ENCODE data around the gene C1orf232. TPM values are rescaled to one million over a fixed set of nuclear protein-coding genes. Genes with fewer than 3 reads are reported as not detected.
A peak's percentile ranks its signal among the peaks of the same experiment; 100 is the strongest.

Gene C1orf232
- polyA plus RNA-seq, 1 donor = not detected

DNA sequence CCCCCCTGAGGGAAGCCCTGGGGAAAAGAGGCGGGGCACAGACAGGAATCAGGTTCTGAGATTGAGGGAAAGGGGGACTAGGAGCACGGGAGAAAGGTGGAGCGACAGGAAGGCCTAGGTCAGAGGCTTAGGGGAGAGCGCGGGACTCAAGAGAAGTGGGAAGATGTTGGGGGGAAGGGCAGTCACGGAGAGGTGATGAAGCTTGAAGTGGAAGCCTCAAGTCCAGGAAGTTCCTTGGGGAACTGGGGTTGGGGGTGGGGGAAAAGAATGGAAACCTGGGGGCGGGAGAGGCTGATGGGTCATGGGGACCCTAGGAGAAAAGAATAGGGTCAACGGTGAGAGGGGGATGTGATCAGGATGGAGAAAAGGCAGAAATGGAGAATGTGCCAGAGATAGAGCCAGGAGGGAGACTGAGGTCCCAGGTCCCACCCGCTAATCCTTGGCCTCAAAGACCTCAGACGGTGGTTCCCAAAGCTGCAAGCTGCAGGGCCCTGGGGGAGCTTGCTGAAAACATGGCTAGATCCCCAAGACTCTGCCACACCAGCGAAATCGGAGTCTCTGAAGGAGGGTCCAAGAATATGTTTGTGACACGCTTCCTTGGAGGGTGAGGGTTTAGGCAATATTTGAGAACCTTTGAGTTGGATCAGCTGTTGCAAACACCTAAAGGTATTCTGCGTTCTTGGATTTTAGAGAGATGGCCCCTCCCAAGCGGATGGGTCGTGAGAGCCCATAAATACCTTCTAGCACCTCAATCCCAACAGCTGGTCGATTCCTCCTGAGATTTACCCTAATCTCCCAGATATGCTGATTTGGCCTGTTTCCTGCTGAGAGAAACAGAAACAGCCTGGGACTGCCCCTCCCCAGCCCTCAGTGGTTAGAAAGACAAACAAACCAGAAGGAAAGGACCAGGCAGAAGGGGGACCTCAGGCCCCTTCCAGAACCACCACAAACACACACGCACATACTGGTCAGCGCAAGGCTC, 3.6 kb downstream of the C1orf232 start:
- DNase-seq = no peak
- Histone ChIP-seq H3K4me1 (ENCODE audit: control insufficient read depth, insufficient read depth, low read length) (peaks cover 23% of the 10 kb centered on the region), H3K4me3 (ENCODE audit: low read length) (no peak overlapping the region), H3K9me3 (ENCODE audit: control insufficient read depth, low read depth, low read length) (peaks cover 5% of the 10 kb centered on the region), H3K27me3 (ENCODE audit: control insufficient read depth, insufficient read depth, low read length) (peaks cover 31% of the 10 kb centered on the region), H3K36me3 (ENCODE audit: control insufficient read depth, insufficient read depth, low read length) (no peaks in the 10 kb centered on the region), H3K27ac (ENCODE audit: low read length) (no peak overlapping the region)
- 58% methylated on average over 2 of the region's 19 CpGs for WGBS (ENCODE audit: insufficient coverage, low lambda C conversion rate)

DNA sequence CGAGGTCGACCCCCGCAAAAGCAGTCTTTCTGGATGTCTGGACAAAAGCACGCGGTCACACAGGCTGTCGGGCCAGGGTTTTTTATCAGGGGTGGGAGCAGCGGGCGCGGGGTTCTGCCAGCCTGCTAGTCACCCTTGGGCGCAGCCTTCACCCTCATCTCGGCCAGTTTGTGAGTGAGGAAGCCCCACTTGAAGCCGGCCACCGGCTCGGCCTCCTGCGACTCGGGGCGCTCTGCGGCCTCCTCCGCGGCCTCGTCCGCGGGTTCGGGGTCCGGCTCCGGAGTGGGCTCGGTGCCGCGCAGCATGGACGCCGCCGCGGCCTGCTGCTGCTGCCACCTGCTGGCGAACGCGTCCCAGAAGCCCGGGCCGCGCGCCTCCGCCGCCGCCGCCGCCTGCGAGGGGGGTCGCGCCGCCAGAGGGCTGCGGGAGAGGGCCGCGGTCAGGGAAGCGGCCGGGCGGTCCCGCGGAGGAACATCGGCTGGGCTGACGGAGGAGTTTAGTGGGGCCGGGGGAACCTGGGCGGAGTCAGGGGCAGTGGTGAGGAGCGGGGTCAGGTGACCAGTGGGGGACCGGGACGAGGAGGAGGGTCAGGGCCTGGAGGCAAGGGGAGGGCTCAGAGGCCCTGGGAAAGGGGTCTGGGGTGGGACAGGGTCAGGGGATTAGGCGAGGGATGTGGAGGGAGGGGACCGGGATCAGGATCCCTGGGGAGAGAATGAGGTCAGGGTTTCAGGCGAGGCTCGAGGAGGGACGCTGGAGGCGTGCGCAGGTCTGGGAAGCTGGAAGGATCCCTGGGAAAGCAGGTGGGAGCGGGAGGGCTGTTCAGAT, 4.5 kb downstream of the C1orf232 start:
- H3K9me3 ChIP-seq (ENCODE audit: control insufficient read depth, low read depth, low read length) = peaks cover 5% of the 10 kb centered on the region
- H3K27ac ChIP-seq (ENCODE audit: low read length) = no peak overlapping the region
- H3K27me3 ChIP-seq (ENCODE audit: control insufficient read depth, insufficient read depth, low read length) = peaks cover 32% of the 10 kb centered on the region
- H3K4me3 ChIP-seq (ENCODE audit: low read length) = peak overlapping the region; percentile 35
- WGBS (ENCODE audit: insufficient coverage, low lambda C conversion rate) = no CpG with 5 or more reads among the region's 72 CpGs
- DNase-seq = peak in 1 of 2 donors; percentile 49
- no peaks in the 10 kb centered on the region for H3K36me3 ChIP-seq (ENCODE audit: control insufficient read depth, insufficient read depth, low read length)
- H3K4me1 ChIP-seq (ENCODE audit: control insufficient read depth, insufficient read depth, low read length) = peaks cover 19% of the 10 kb centered on the region

DNA sequence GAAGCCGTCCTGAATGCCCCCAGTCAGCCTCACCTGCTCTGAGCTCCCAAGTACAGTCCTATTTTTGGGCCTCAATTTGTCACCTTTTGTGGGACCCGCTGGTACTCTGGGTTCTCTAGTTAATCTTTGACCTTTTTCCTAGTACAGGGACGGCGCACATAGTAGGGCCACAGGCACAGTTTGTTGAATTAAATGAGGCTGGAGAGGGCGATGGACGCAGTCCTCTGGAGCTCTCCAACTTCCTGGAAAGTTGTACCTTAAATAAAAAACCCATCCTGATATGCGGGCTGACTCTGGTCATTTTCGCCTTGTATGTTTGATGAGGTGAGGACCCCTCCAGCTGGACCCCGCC, 5.1 kb downstream of the C1orf232 start:
- WGBS (ENCODE audit: insufficient coverage, low lambda C conversion rate) = no CpG with 5 or more reads among the region's 9 CpGs
- Histone ChIP-seq H3K27ac (ENCODE audit: low read length) (no peak overlapping the region), H3K4me3 (ENCODE audit: low read length) (peak overlapping the region; percentile 33)

DNA sequence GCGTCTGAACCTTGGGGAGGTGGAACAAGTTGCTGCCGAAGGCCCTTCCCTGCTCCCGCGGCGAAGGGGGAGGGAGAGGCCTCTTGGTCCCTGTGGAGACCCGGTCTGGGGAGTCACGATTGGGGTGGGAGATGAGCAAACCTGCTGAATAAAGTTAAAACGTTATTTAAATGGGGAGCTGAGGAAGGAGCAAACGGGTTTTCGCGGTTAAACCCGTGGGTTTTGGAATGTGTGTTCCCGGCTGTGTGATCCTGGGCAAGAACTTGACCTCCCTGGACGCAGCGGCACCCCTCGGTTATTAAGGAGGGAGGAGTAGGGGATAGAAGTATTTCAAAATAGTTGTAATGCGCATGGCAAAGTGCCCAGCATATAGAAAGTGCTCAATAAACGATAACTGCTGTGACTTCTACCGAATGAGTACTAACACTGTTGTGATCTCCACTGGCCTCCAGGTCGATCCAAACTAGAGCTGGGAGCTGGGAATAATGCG, 6.5 kb downstream of the C1orf232 start:
- Histone ChIP-seq H3K27me3 (ENCODE audit: control insufficient read depth, insufficient read depth, low read length) (peaks cover 38% of the 10 kb centered on the region), H3K4me3 (ENCODE audit: low read length) (peak overlapping the region; percentile 30), H3K4me1 (ENCODE audit: control insufficient read depth, insufficient read depth, low read length) (peaks cover 16% of the 10 kb centered on the region), H3K9me3 (ENCODE audit: control insufficient read depth, low read depth, low read length) (peaks cover 5% of the 10 kb centered on the region), H3K27ac (ENCODE audit: low read length) (no peak overlapping the region), H3K36me3 (ENCODE audit: control insufficient read depth, insufficient read depth, low read length) (no peaks in the 10 kb centered on the region)
- no CpG with 5 or more reads among the region's 21 CpGs for WGBS (ENCODE audit: insufficient coverage, low lambda C conversion rate)
- no peak for DNase-seq

More for the DNA sequence above, 5.1 kb downstream of the C1orf232 start:
- no peak for DNase-seq
- Histone ChIP-seq H3K4me1 (ENCODE audit: control insufficient read depth, insufficient read depth, low read length) (peaks cover 16% of the 10 kb centered on the region), H3K36me3 (ENCODE audit: control insufficient read depth, insufficient read depth, low read length) (no peaks in the 10 kb centered on the region), H3K27me3 (ENCODE audit: control insufficient read depth, insufficient read depth, low read length) (peaks cover 32% of the 10 kb centered on the region), H3K9me3 (ENCODE audit: control insufficient read depth, low read depth, low read length) (peaks cover 5% of the 10 kb centered on the region)

DNA sequence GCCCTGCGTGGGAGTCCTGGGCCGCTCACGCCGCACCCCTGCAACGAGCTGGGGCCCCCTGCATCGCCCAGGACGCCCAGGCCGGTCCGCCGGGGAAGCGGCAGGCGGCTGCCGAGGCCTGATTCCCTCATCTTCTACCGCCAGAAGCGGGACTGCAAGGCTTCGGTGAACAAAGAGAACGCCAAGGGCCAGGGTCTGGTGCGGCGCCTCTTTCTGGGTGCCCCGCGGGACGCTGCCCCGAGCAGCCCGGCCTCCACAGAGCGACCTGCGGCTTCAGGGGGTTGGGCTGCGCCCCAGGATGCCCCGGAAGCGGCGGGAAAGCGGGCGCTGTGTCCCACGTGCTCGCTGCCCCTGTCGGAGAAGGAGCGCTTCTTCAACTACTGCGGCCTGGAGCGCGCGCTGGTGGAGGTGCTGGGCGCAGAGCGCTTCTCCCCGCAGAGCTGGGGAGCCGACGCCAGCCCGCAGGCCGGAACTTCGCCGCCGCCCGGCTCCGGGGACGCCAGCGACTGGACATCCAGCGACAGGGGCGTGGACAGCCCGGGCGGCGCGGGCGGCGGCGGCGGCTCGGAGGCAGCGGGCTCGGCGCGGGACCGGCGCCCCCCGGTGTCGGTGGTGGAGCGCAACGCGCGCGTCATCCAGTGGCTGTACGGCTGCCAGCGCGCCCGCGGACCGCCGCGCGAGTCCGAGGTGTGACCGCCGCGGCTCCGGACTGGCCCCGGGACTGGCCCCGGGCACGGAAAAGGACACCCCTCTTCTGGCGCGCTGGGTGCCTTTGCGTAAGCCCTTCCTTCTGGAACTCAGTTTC, 7.1 kb downstream of the C1orf232 start:
- H3K36me3 ChIP-seq (ENCODE audit: control insufficient read depth, insufficient read depth, low read length) = no peaks in the 10 kb centered on the region
- peaks cover 38% of the 10 kb centered on the region for H3K27me3 ChIP-seq (ENCODE audit: control insufficient read depth, insufficient read depth, low read length)
- H3K4me3 ChIP-seq (ENCODE audit: low read length) = peak overlapping the region; percentile 38
- no CpG with 5 or more reads among the region's 98 CpGs for WGBS (ENCODE audit: insufficient coverage, low lambda C conversion rate)
- peak in 1 of 2 donors; percentile 75 for DNase-seq
- H3K27ac ChIP-seq (ENCODE audit: low read length) = no peak overlapping the region
- H3K4me1 ChIP-seq (ENCODE audit: control insufficient read depth, insufficient read depth, low read length) = peaks cover 16% of the 10 kb centered on the region
- H3K9me3 ChIP-seq (ENCODE audit: control insufficient read depth, low read depth, low read length) = peaks cover 5% of the 10 kb centered on the region

DNA sequence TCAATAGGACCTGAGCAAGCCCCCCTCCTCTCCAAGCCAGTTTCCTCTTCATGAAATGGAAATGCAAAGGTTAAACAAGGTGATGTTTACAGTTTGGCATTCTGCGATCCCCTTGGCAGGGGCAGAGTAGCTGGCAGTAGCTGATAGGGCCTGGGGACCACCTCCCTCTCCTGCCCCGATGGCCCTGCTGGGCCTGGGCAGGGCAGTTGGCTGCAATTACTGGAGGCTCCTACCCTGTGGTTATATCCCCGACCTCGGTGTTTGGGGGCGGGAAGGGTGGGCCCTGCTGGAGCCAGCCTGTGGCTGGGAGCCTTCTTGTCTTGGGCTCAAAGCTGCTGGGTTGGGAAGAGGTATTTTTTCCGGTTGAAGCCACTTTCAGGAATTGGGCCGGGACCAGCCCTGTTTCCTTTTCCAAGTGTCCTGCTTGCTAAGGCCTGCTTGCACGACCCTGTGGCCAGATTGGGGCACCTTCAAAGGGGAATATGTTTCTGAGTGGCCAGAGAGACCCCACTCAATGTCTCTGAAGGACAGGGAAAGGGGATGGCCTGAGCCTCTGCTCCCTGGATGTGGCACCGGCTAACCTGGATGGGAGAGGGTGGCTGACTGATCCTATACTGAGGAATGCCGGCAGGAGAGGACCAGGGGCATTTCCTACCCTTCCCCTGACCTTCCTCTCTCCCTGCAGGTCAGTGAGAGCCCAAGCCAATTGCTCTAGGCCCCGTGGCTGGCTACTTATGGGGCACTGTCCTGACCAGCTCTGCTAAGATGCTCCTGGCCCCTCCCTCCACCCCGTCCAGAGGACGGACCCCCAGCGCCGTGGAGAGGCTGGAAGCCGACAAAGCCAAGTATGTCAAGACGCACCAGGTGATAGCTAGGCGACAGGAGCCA, 8.0 kb downstream of the C1orf232 start:
- WGBS (ENCODE audit: insufficient coverage, low lambda C conversion rate) = no CpG with 5 or more reads among the region's 18 CpGs
- no peak overlapping the region for H3K27ac ChIP-seq (ENCODE audit: low read length)

DNA sequence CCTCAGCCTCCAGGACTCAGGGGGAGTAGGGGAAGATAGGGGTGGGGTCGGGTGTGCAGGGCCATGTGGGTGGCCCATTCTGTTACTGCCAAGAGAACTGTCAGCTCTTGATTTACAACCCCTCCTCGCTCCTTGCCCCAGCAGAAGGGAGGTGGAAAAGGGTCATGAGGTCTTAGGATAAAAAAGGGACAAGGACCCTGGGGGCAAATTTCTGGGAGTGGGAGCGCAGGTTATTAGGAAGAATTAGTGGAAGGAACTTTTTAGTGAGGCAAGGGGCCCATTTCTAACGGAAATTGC, 9.1 kb downstream of the C1orf232 start:
- Histone ChIP-seq H3K36me3 (ENCODE audit: control insufficient read depth, insufficient read depth, low read length) (no peaks in the 10 kb centered on the region), H3K27ac (ENCODE audit: low read length) (no peak overlapping the region)

More for the DNA sequence above, 8.0 kb downstream of the C1orf232 start:
- no peak for DNase-seq
- no peaks in the 10 kb centered on the region for H3K36me3 ChIP-seq (ENCODE audit: control insufficient read depth, insufficient read depth, low read length)
- H3K4me1 ChIP-seq (ENCODE audit: control insufficient read depth, insufficient read depth, low read length) = peaks cover 16% of the 10 kb centered on the region
- peaks cover 46% of the 10 kb centered on the region for H3K27me3 ChIP-seq (ENCODE audit: control insufficient read depth, insufficient read depth, low read length)
- peak overlapping the region; percentile 38 for H3K4me3 ChIP-seq (ENCODE audit: low read length)
- peaks cover 5% of the 10 kb centered on the region for H3K9me3 ChIP-seq (ENCODE audit: control insufficient read depth, low read depth, low read length)

DNA sequence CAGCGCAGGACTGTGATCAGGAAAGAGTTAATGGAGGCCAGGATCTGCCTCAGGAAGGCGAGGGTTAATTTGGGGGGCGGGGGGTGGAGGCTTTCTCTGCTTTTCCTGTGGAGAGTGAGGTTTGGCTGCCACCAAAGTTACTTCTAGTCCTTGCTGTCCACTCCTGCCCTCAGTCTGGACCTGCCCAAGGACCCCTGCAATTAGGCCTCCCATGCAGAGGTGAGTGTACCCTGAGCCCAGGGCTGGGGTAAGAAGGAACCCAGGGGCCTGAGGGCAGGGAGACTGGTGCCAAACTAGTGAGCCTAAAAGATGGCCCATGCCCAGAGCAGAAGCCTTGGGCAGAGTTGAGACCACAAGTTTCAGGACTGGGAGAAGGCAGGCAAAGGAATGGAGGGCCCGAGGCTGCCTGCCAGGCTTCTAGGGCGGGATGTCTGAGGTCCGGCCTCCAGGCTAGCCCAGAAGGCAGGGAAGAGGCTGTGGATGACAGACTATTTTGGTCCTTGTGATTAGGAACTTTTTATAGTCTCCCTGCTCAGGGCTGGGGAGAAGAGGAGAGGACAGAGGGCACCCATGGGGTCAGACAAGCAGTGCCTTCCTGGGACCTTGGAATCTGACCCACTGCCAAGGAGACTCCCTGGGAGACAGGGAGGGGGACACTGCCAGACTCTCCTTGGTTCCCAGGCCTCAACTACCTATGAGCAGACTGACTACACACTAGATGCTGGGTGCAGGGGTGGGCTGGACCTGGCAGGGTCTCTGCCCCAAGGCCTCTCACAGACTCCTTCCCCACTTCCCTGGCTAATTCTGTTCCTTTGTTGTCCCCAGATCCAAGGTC, 9.6 kb downstream of the C1orf232 start, which contains the start of gene FAM110D:
FAM110D (plus strand) TSS at position 172 of the 835 bp plus-strand sequence. CDS start 2,213 bp downstream, outside the sequence.
- H3K36me3 ChIP-seq (ENCODE audit: control insufficient read depth, insufficient read depth, low read length) = no peaks in the 10 kb centered on the region
- H3K27ac ChIP-seq (ENCODE audit: low read length) = no peak within 1 kb of the TSS
- no peak for DNase-seq
- peaks cover 5% of the 10 kb centered on the region for H3K9me3 ChIP-seq (ENCODE audit: control insufficient read depth, low read depth, low read length)
- peaks cover 12% of the 10 kb centered on the region for H3K4me1 ChIP-seq (ENCODE audit: control insufficient read depth, insufficient read depth, low read length)
- H3K4me3 ChIP-seq (ENCODE audit: low read length) = no peak within 1 kb of the TSS
- H3K27me3 ChIP-seq (ENCODE audit: control insufficient read depth, insufficient read depth, low read length) = peaks cover 59% of the 10 kb centered on the region
- no CpG with 5 or more reads among the region's 6 CpGs for WGBS (ENCODE audit: insufficient coverage, low lambda C conversion rate)

More for the DNA sequence above, 9.1 kb downstream of the C1orf232 start:
- Histone ChIP-seq H3K4me3 (ENCODE audit: low read length) (no peak overlapping the region), H3K9me3 (ENCODE audit: control insufficient read depth, low read depth, low read length) (peaks cover 5% of the 10 kb centered on the region), H3K4me1 (ENCODE audit: control insufficient read depth, insufficient read depth, low read length) (peaks cover 15% of the 10 kb centered on the region), H3K27me3 (ENCODE audit: control insufficient read depth, insufficient read depth, low read length) (peaks cover 54% of the 10 kb centered on the region)
- WGBS (ENCODE audit: insufficient coverage, low lambda C conversion rate) = 80% methylated on average over 1 of the region's 4 CpGs
- DNase-seq = no peak

Measured in large intestine (tissue), 3 donors.